G401 (cell line): Measurements from ENCODE around the gene OR2AE1. TPM values are rescaled to one million over a fixed set of nuclear protein-coding genes. Genes with fewer than 3 reads are reported as not detected.
"Not testable (repeated sequence)": the region's sequence is repeated elsewhere in the genome, so short reads cannot be mapped to it uniquely, and the experiment has no call there.

Experiments
- DNase-seq: peaks from one replicate; pipeline ENCODE4 v3.0.0-alpha.2; 2015; ENCODE audit warnings: low spot score
- in situ Hi-C: cut with HindIII; loops from 2 replicates; pipeline ENCODE4 v1.10.0; 2016; ENCODE audit warnings: low sequenced_read_pairs, mixed read lengths
- total RNA-seq: library from RNA; depleted of rRNA; stranded (reverse); fragments of >200 nt; shearing (Covaris generic); gene quantifications from 2 replicates; pipeline ENCODE4 v1.2.3, GENCODE V29; 2014; rRNA removed

OR2AE1 gene, protein sequence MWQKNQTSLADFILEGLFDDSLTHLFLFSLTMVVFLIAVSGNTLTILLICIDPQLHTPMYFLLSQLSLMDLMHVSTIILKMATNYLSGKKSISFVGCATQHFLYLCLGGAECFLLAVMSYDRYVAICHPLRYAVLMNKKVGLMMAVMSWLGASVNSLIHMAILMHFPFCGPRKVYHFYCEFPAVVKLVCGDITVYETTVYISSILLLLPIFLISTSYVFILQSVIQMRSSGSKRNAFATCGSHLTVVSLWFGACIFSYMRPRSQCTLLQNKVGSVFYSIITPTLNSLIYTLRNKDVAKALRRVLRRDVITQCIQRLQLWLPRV
- not detected in 2 replicates for total RNA-seq

- no peak for DNase-seq
- in situ Hi-C loops: no loop called here
Observed at GRCh38 chr7:99876933-99877332, at the start of gene OR2AE1. TSS of gene OR2AE1 (minus strand) at chr7:99877033. CDS start at chr7:99877033, 0 bp downstream.

DNA sequence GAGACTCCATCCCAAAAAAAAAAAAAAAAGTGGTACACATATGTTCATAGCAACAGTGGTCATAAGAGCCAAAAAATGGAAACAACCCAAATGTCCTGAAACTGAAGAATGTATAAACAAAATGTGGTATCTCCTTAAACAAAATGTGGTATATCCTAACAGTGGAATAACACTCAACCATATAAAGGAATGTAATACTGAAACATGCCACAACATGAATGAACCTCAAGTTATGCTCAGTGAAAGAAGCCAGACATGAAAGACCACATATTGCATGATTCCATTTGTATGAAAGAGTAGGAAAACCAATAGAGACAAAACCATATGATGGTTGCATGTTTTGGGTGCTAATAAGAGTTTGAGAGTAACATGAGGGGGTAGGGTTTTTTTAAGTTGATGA lies 49.5 kb upstream of the OR2AE1 start:
- no peak for DNase-seq
- in situ Hi-C loops: no loop called here

GRCh38 chr7:99923200-99923599 lies 46.4 kb upstream of the OR2AE1 start:
- DNase-seq: no peak
- in situ Hi-C loops: no loop called here

- DNase-seq: no peak
- in situ Hi-C loops: no loop called here
Observed at GRCh38 chr7:99920149-99920548, 43.3 kb upstream of the OR2AE1 start.

DNA sequence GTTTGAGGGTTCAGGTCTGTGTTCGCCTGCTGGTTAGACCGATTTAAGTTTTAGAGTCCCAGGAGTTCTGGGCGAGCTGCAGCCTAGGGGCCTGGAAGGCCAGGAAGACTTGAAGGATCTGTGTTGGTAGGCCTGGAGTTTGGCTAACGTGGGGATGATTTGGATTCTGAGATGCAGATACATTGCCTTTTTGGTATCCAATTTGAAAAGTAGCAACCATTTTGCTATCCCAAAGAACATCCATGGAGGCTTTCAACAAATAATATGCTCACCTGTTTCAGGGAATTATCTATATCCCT lies 42.9 kb upstream of the OR2AE1 start:
- no peak for DNase-seq
- in situ Hi-C loops: no loop called here

- DNase-seq: peak; percentile 91
- in situ Hi-C loops: no loop called here
Observed at GRCh38 chr7:99918959-99919813, 42.4 kb upstream of the OR2AE1 start, which contains the start of gene TRIM4. TSS of gene TRIM4 (minus strand) at chr7:99919530. CDS start at chr7:99919401, 129 bp downstream.

- DNase-seq: no peak
- in situ Hi-C loops: no loop called here
Observed at GRCh38 chr7:99910976-99911375, 34.1 kb upstream of the OR2AE1 start.

GRCh38 chr7:99901581-99901980 lies 24.7 kb upstream of the OR2AE1 start:
- in situ Hi-C loops: no loop called here
- no peak for DNase-seq

DNA sequence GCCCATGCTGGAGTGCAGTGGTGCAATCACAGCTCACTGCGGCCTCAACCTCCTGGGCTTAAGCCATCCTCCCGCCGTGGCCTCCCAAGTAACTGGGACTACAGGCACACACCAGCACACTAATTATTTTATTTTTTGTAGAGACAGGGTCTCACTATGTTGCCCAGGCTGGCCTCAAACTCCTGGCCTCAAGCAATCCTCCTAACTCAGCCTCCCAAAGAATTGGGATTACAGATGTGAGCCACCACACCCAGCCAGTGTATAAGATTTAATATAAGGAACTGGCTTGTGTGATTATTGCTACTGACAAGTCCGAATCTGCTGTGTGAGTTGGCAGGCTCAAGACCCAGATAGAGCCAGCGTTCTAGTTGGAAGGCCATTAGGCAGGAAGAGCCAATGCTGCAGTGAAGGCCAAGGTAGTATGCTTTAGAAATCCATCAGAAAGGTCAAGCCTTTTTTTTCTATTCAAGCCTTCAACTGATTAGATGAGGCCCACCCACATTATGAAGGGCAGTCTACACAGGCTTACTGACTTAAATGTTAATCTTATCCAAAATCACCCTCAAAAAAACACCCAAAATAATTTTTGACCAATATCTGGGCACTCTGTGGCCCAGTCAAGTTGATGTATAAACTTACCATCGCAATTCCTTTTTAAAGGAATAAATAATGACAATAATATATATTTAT lies 23.1 kb upstream of the OR2AE1 start:
- no peak for DNase-seq
- in situ Hi-C loops: no loop called here

- DNase-seq: no peak
- in situ Hi-C loops: no loop called here
Observed at GRCh38 chr7:99898836-99899235, 22.0 kb upstream of the OR2AE1 start.

DNA sequence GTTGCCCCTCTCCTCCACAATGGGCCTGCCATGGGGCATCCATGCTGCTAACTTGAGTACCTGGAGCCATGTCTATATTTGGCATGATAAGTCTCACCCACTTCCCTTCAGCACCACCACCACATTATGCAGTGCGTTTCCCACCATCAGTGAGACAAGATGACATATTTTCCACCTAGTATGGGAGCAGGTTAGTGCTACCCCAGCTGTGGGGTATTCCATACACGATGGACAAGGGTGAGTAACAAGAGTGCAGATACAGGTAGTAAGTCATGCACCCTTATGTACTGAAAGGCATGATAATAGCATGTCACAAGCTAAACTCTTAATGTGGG lies 21.2 kb upstream of the OR2AE1 start:
- in situ Hi-C loops: no loop called here
- no peak for DNase-seq

DNA sequence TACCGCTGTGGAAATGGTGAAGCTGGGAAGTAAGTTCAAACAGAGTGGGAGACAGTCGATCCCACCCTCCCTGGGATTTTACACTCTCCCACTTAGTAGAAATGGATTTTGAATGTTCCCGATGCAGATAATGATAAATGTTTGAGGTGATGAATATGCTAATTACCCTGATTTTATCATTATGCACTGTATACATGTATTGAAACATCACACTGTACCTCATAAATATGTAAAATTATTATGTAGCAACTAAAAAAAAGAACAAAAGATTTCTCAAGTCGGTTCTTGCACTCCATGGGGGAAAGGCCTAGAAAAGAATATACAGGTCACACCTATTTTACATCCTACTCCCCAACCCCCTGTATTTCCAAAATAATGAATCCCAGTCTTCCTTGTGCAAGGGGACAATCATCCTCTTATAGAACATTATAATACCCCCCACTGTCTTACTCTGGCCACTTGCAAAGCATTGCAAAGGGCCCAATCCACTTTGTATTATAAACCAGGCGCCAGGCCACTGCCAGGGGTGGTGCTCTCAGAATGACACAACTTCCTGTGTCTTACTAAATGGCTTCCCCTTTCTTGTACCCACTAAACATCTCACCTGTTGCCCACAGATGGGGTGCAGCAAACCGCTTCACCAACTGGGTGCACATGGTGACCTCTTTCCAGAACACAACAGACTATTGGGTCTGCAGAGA lies 20.6 kb upstream of the OR2AE1 start:
- no peak for DNase-seq
- in situ Hi-C loops: no loop called here

- in situ Hi-C loops: no loop called here
Observed at GRCh38 chr7:99894738-99895137, 17.9 kb upstream of the OR2AE1 start.

GRCh38 chr7:99893280-99893679 lies 16.4 kb upstream of the OR2AE1 start:
- in situ Hi-C loops: no loop called here
- DNase-seq: no peak

More at GRCh38 chr7:99894738-99895137, 17.9 kb upstream of the OR2AE1 start:
- DNase-seq: no peak

- DNase-seq, in situ Hi-C loops: not testable (repeated sequence)
Observed at GRCh38 chr7:99890348-99890747, 13.5 kb upstream of the OR2AE1 start.

DNA sequence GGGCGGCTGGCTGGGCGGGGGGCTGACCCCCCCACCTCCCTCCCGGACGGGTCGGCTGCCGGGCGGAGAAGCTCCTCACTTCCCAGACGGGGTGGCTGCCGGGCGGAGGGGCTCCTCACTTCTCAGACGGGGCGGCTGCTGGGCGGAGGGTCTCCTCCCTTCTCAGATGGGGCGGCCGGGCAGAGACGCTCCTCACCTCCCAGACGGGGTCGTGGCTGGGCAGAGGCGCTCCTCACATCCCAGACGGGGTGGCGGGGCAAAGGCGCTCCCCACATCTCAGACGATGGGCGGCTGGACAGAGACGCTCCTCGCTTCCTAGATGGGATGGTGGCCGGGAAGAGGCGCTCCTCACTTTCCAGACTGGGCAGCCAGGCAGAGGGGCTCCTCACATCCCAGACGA lies 11.5 kb upstream of the OR2AE1 start:
- in situ Hi-C loops: not testable (repeated sequence)

DNA sequence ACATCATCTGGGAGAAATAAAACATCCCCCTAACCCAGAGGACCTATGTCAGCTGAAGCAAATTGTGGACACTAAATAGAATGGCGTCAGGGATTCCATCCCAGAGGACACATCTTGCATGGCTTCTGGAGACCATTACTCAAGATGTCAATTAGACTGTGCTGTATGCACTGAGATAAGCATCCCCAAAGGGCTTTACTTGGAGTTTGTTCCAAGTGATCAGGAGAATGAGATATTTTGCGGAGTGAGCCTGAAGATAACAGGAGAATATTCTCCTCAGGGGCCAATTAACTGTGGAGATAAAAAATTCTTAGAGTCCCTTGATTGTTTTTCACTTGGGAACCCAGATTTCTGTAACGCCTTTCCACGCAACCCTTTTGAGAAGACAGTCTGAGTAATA lies 4.5 kb upstream of the OR2AE1 start:
- DNase-seq: no peak
- in situ Hi-C loops: no loop called here

More for the DNA sequence above, 11.5 kb upstream of the OR2AE1 start:
- not testable (repeated sequence) for DNase-seq

GRCh38 chr7:99876491-99876890 lies 342 bp downstream of the OR2AE1 start:
- DNase-seq: no peak
- in situ Hi-C loops: no loop called here

DNA sequence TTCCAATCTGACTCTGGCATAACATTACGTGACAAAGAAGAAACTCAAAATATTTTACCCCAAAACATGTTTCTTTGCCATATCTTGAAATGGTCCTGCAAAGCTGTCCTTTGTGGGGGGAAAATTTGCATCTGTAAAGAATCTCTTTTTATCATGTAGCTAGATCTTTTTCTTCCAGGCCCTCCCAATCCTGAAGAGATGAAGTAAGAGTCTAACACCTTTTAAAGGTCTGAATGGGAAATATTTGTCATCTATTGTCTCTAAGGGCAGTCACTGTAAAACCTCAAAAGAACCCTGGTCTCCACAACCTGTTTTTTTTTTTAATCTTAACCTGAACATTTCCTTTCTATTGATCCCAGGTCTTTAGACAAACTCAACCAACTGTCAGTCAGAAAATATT lies 8.6 kb downstream of the OR2AE1 start:
- no peak for DNase-seq
- in situ Hi-C loops: no loop called here
